ENCODE results near the gene SAMD4B.

SAMD4B gene

DNA sequence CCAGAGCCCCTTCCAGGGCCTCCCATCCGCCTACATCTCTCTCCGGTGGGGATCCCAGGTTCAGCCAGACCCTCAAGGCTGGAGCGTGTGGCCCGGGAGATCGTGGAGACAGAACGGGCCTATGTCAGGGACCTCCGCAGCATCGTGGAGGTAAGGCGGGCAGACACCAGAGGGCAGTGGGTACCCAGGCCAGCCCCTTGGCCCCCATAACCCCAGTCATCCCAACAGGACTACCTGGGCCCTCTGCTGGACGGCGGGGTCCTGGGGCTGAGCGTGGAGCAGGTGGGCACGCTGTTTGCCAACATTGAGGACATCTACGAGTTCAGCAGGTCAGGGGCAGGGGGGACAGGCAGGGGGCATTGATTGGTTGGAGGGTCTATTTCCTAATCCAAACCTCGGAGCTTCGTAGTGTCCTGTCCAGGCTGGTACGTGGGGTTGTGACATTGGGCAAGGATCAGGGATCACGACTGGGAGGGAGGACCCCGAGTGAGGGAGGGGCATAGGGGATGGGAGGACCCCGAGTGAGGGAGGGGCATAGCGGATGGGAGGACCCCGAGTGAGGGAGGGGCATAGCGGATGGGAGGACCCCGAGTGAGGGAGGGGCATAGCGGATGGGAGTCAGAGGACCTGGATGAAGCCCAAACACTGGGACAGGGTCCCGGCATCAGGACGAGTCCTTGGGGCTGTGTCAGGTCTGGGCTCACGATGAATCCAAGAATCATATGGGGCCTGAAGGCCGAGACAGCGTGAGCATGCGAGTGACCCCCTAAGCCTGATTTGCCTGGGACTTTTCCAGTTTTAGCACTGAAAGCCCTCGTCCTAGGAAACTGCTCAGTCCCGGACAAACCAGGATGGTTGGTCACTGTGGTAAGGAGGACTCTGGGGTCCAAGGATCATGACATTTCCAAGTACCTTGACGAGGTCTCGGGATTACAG is 73.2 kb downstream of the SAMD4B start:
- Histone ChIP-seq H3K4me3 (ENCODE audit: severe bottlenecking) (no peak overlapping the region), H3K36me3 (ENCODE audit: low read depth) (peaks cover 45% of the 10 kb centered on the region)
- TF ChIP-seq, protein P1, sequence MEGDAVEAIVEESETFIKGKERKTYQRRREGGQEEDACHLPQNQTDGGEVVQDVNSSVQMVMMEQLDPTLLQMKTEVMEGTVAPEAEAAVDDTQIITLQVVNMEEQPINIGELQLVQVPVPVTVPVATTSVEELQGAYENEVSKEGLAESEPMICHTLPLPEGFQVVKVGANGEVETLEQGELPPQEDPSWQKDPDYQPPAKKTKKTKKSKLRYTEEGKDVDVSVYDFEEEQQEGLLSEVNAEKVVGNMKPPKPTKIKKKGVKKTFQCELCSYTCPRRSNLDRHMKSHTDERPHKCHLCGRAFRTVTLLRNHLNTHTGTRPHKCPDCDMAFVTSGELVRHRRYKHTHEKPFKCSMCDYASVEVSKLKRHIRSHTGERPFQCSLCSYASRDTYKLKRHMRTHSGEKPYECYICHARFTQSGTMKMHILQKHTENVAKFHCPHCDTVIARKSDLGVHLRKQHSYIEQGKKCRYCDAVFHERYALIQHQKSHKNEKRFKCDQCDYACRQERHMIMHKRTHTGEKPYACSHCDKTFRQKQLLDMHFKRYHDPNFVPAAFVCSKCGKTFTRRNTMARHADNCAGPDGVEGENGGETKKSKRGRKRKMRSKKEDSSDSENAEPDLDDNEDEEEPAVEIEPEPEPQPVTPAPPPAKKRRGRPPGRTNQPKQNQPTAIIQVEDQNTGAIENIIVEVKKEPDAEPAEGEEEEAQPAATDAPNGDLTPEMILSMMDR (IDR thresholded peaks at IDR 0.05; ENCODE audit: poor library complexity, severe bottlenecking), result no peak

DNA sequence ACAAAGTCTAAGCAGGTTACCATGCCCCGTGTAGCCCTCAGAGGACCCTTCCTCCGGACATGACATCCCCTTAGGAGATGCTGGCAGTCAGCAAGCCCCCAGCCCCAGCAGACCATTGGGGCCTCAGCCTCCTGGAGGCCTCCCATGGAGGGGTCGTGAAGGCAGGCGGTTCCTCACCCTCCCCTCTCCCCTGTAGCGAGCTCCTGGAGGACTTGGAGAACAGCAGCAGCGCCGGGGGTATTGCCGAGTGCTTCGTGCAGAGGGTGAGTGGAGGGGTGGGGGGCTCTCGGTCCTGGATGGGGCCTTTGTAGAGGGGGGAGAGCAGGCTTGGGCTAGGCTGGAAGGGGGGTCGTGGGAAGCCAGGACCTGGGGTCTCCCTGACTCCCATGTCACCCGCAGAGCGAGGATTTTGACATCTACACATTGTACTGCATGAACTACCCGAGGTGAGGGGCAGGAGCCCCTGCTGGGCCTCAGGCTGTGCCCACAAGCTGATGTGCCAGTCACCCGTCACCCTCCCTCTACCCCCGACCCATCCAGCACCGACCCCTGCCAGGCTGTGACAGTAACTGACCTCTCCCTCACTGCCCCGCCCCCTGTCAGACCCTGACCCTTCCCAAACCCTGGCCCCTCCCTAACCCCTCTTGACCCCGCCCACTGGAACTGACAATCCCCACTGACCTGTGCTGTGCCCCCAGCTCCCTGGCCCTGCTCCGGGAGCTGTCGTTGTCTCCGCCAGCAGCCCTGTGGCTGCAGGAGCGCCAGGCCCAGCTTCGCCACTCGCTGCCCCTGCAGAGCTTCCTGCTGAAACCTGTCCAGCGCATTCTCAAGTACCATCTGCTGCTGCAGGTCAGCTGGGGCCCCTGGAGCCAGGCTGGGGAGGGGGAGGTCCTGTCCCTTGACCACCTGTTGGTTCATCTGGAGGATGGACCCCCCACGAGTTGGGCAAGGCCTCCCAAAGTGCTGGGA is 74.2 kb downstream of the SAMD4B start:
- TF ChIP-seq, protein P1 (IDR thresholded peaks at IDR 0.05; ENCODE audit: poor library complexity, severe bottlenecking), result no peak
- Histone ChIP-seq H3K4me1 (ENCODE audit: insufficient read depth, poor library complexity, severe bottlenecking) (peaks cover 3% of the 10 kb centered on the region), H3K27ac (ENCODE audit: poor library complexity, severe bottlenecking) (no peak overlapping the region), H3K27me3 (ENCODE audit: insufficient read depth, poor library complexity, severe bottlenecking) (no peaks in the 10 kb centered on the region), H3K36me3 (ENCODE audit: low read depth) (peaks cover 50% of the 10 kb centered on the region), H3K4me3 (ENCODE audit: severe bottlenecking) (no peak overlapping the region), H3K9me3 (ENCODE audit: severe bottlenecking) (no peaks in the 10 kb centered on the region)
- DNase-seq (ENCODE audit: low spot score), result no peak
- no peak for ATAC-seq (ENCODE audit: low read depth)

More for the DNA sequence above, 73.2 kb downstream of the SAMD4B start:
- no peaks in the 10 kb centered on the region for H3K9me3 ChIP-seq (ENCODE audit: severe bottlenecking)
- ATAC-seq (ENCODE audit: low read depth) (no peak), DNase-seq (ENCODE audit: low spot score) (no peak)
- peaks cover 12% of the 10 kb centered on the region for H3K4me1 ChIP-seq (ENCODE audit: insufficient read depth, poor library complexity, severe bottlenecking)
- H3K27ac ChIP-seq (ENCODE audit: poor library complexity, severe bottlenecking), result no peak overlapping the region
- H3K27me3 ChIP-seq (ENCODE audit: insufficient read depth, poor library complexity, severe bottlenecking), result no peaks in the 10 kb centered on the region

DNA sequence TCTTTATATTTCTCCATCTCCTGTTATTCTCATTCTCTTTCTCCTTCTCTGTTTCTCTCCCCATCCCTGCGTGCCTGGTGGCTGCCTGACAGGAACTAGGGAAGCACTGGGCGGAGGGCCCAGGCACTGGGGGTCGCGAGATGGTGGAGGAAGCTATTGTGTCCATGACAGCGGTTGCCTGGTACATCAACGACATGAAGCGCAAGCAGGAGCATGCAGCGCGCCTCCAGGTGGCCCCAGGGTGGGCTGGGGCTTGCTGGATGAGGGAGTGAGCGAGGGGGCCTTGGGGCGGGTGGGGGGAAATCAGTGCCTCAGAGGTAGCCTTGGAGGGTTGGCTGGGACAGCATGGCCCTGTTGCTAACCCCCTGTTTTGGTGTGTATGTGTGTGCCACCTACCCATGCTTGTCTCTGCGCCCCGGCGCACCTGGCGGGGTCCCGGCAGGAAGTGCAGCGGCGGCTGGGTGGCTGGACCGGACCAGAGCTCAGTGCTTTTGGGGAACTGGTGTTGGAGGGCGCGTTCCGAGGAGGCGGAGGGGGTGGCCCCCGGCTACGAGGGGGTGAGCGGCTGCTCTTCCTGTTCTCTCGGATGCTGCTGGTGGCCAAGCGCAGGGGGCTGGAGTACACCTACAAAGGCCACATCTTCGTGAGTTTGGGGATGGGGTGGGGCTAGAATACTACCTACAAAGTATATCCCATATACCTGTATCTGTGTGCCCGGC is 75.4 kb downstream of the SAMD4B start:
- DNase-seq (ENCODE audit: low spot score) (no peak), ATAC-seq (ENCODE audit: low read depth) (no peak)
- H3K4me1 ChIP-seq (ENCODE audit: insufficient read depth, poor library complexity, severe bottlenecking), result no peaks in the 10 kb centered on the region
- no peaks in the 10 kb centered on the region for H3K27me3 ChIP-seq (ENCODE audit: insufficient read depth, poor library complexity, severe bottlenecking)
- H3K27ac ChIP-seq (ENCODE audit: poor library complexity, severe bottlenecking), result no peak overlapping the region
- H3K4me3 ChIP-seq (ENCODE audit: severe bottlenecking), result no peak overlapping the region
- TF ChIP-seq, protein P1 (IDR thresholded peaks at IDR 0.05; ENCODE audit: poor library complexity, severe bottlenecking), result no peak
- no peaks in the 10 kb centered on the region for H3K9me3 ChIP-seq (ENCODE audit: severe bottlenecking)
- H3K36me3 ChIP-seq (ENCODE audit: low read depth), result peaks cover 62% of the 10 kb centered on the region

DNA sequence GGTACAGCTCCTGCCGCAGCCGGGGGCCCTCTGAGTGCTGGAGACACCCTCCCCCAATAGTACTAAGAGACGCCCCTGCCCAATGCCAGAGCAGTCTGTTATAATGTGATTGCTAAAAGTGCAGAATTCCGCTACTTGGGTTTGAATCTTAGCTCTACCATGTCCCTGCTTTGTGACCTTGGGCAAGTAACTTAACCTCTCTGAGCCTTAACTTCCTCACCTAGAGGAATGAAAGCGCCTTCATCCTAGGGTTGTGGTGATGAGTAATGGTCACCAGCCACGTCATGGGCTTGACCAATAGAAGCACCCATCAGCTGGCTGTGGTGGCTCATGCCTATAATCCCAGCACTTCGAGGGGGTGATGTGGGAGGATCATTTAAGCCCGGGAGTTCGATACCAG is 76.8 kb downstream of the SAMD4B start:
- H3K4me1 ChIP-seq (ENCODE audit: insufficient read depth, poor library complexity, severe bottlenecking), result no peaks in the 10 kb centered on the region
- TF ChIP-seq, protein P1 (IDR thresholded peaks at IDR 0.05; ENCODE audit: poor library complexity, severe bottlenecking), result no peak
- H3K27ac ChIP-seq (ENCODE audit: poor library complexity, severe bottlenecking), result no peak overlapping the region
- peaks cover 69% of the 10 kb centered on the region for H3K36me3 ChIP-seq (ENCODE audit: low read depth)
- ATAC-seq (ENCODE audit: low read depth) (no peak), DNase-seq (ENCODE audit: low spot score) (no peak)
- H3K27me3 ChIP-seq (ENCODE audit: insufficient read depth, poor library complexity, severe bottlenecking), result no peaks in the 10 kb centered on the region
- no peaks in the 10 kb centered on the region for H3K9me3 ChIP-seq (ENCODE audit: severe bottlenecking)
- H3K4me3 ChIP-seq (ENCODE audit: severe bottlenecking), result no peak overlapping the region
